HuH-7.5 (cell line): ENCODE results near the gene METTL14.

ENCODE experiments used
- DNase-seq: peaks from one replicate; pipeline ENCODE4 v3.0.0; 2011; ENCODE audit warnings: low spot score

Gene METTL14

GRCh38 chr4:118734491-118735205, 49.5 kb downstream of the METTL14 start:
- no peak for DNase-seq

- DNase-seq: no peak
Measured at GRCh38 chr4:118736900-118737299, 51.7 kb downstream of the METTL14 start.

GRCh38 chr4:118738090-118738489, 52.9 kb downstream of the METTL14 start:
- no peak for DNase-seq

- no peak for DNase-seq
Measured at GRCh38 chr4:118739022-118739713, 54.0 kb downstream of the METTL14 start.

- DNase-seq: no peak
Measured at GRCh38 chr4:118740869-118741268, 55.7 kb downstream of the METTL14 start.

DNA sequence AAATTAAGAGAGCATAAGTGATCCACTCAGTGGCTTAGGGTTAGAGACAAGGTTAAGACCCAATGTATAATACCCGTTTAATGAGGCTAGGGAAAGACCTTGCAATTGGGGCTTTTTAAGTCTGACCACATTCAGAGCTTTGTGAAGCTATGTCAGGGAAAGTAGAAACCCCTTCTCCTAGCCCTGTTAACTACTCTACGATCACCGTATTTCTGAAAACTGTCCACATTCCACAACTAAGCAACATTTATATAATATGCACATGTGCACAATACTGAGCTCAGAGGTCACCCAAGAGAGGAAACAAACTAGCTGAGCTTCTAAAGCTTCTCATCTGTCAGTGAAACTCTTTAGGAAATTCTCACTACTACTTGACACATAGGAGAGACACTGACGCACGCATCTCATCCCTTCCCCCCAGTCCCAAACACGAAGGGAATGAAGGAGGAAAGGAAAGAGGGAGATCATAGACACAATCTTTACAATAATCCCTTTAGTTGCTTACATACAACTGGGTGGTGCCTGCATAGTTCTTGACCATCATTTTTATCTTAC, 56.2 kb downstream of the METTL14 start:
- DNase-seq: no peak

DNA sequence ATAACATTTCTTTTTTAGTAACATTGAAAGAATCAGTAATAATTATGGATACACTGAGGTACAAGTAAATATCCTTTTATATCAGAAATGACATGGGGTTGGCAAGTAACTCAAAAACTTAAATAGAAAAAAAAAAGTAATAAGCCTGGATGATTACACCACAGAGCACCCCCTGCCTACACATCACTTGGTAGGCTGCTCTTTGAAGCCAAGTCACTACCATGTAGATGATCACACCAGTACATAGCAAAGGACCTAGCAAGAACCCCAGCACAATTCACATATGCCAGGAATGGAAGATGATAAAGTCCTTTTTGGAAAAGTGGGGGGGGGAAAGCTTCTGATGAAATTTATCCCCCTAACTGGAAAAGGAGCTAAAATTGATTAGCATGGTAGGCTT, 56.9 kb downstream of the METTL14 start:
- no peak for DNase-seq

DNA sequence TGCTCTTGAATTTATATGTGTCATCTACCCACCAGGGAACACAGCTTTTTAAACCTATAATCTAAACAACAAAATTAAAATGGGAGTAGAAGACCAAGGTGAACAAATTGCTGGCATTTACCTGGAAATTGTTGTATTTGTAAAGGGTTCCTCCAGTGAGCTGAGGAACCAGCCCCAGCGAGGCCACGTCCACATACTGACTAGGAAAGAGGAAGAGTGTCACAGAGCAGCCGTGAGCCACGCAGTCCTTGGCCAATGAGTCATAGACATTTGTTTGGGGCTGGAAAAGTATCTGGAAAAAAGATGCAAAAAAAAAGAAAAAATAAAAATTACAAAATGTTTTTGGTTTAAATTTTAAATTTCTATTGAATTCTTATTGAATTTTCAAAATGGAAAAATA, 58.7 kb downstream of the METTL14 start:
- no peak for DNase-seq

GRCh38 chr4:118745357-118745756, 60.2 kb downstream of the METTL14 start:
- DNase-seq: no peak

DNA sequence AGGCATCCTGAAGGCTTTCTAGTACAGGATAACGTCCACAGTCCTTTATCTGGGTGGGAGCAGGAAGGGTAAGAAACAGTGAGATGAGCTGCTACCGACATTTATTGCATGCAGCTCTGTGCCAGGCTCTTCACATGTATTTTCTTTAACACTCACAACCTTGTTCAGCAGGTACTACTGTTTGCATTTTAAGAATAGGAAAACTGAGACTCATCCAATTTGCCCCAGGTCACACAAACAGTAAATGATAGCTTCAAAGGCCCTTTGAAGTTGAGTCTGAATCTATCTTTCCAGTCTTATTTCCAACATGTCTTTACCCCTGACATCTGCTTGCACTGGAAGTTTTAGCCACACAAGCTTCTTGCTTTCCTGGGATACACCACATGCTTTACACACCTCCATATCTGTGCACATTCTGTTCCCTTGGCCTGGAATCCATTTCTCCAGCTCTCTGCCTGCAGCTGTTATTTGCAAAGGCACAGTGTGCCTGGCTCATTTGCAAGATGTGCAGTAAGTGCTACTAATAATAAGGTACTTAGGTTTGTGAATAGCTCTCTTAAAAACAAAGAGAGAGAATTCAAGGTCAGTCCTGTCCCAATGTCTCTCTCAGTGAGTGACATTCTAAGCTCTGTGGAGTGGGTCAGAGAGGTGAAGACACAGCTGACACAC, 61.2 kb downstream of the METTL14 start:
- no peak for DNase-seq

DNA sequence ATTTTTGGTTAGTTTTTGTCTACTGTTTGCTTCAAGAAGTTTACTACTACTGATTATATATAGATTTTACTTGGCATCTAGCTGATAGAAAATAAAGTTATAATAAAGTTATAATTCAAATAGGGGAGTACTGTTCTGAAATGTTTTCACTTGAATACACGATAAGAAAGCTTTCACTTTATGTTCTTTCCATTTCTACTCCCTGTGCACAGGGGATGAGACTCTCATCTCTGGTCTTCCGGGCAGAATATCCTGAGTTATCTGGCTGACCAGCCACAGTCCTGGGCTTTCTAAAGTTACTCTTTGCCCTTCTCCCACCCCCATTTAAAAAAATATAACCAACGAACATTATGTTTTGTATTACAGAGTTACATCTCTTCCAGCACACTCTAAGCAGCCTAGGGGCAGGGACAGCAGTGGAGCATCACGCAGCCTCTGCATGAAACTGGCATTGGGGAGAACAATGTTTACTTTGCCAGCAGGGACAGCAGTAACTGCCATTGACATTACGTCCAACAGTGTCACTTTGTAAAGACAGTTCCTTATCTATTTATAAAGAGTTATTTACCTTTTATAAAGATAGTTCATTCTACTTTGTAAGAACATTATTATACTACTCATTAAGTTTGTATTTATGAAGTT, 64.3 kb downstream of the METTL14 start:
- DNase-seq: no peak

GRCh38 chr4:118751629-118752323, 66.6 kb downstream of the METTL14 start:
- DNase-seq: no peak

GRCh38 chr4:118752551-118752950, 67.4 kb downstream of the METTL14 start:
- DNase-seq: no peak

DNA sequence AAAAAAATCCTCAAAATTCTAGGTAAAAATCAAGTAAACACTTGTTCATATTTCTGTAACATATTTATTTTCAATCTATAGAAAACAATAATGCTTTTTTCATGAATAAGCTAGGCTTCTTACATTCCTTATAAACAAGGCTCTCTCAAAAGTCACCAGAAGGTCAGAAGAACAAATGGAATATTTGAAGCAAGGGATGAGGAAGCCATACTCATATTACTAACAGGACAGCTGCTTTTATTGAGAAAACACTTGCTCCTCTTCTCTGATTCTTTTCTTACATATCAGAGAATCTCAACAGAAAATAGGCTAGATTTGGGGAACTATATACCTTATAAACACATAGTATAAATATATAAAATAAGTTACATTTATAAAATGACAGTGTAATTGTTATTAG, 67.9 kb downstream of the METTL14 start:
- DNase-seq: no peak

GRCh38 chr4:118753685-118754084, 68.5 kb downstream of the METTL14 start:
- DNase-seq: no peak

DNA sequence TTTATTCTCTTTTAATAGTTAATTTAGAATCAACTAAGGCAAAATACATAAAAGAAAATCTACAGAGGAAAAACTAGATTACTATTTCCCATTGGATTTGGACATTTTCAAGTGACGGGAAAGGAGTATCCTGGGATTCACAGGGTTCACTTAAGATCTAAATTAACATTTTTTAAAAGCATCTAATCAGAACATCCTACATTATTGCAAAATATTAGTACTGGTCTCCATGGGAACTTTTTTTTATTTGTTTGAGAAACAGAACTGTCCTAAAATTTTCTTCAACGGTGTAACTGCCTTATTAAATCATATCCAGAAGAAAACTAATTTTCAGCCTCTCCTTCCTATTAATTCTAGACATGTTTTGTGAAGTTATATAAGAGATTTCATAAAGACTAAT, 69.7 kb downstream of the METTL14 start:
- no peak for DNase-seq

GRCh38 chr4:118755438-118756226, 70.4 kb downstream of the METTL14 start:
- DNase-seq: no peak

DNA sequence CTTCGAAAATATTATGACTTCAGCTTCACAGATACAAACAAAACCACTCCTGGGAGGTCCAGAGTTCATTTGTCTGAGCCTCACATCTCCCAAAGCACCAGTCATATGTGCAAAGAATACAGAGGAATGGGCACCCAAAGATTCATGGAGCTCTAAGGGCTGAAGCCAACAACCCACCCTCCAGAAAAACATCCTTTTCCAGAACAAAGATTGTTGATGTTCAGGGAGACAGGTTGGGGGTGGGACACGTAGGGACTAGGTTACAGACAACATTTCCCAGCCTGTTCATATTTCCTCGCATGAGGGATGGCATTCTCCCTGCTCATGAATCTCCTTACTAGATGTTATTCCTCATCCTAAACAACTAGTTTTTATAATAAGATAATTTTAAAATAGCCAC, 71.2 kb downstream of the METTL14 start:
- DNase-seq: no peak

DNA sequence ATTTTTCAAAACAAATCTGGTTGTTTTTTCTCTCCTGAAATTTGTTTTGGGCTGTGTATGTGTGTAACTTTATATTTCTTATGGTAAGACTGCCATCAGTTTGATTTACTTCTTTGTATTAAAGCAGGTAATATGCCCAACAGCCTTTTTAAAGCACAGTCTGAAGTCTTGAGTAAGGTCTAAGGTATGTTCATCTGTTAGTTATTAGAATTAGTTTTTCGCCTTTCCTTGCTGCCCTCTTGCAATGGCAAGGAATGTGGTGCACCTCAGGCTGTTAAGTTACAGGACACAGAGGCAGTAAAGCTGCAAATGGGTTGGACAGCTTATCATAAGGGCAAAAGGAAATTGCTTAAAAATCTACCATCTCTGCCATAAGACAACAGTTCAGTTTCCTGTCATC, 71.8 kb downstream of the METTL14 start:
- DNase-seq: no peak

- DNase-seq: no peak
Measured at GRCh38 chr4:118757761-118758251, 72.6 kb downstream of the METTL14 start.

DNA sequence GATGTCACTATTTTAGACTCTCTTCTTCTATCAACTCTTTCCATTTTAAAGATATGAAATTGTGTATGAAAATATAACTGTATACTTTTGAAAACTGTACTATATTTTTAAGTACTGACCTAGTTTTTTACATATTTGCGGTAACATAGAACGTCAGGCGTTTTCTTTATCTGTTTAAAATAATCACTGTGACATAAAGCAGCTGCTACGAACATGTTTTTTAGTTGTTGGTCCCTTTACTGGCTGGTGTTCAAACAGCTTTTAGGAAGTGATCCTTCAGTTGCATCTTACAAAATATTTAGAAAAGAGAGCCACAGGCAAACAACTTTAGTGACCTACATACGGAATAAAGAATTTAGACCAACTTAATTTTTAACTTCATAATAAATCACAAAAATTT, 73.1 kb downstream of the METTL14 start:
- DNase-seq: no peak
